ENCODE results near the gene SLC25A22.

Gene SLC25A22

DNA sequence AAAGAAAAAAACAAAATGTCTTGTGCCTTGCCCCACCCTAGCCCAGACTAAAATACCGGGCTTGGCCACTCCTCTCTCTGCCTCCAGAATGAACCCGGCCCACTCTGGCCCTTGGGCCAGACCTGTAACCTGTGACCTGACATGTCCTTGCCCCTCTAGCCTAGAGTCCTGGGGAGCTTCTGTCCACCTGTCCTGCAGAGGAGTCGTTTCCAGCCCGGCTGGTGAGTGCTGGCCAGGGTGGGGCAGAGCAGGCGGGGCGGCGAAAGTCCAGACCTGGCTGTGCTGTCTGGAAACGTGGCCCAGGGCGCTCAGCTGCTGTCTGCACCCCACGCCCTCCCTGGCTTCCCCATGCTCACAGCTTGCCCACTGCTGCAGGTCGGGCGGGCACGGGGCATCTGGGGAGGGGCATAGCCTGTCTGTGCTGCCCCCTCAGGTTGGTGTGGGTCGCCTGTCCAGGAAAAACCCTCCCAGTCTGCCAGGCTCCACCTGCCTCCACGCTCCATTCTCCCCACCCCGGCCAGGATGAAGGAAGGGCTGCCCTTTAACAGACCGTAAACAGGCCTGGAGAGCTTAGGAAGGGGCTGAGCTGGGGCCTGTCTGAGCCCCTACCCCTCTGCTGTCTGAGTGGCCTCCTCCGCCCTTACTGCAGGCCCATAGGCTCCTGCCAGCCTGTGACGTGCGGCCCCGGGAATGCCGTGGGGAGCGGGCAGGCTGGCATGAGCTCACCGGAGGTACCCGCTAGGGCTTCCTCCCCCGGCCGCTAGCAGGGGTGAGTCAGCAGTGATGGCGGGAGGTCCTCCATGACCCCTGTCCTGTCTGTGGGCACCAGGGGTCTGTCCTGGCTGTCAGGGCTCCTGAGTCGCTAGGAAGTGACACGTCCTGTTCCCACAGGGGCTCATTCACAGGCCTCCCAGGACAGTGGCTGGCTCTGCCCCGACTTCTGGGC, 36.6 kb upstream of the SLC25A22 start:
- no peak for DNase-seq (ENCODE audit: low read depth in 2 of 2, low spot score in 1 of 2)

DNA sequence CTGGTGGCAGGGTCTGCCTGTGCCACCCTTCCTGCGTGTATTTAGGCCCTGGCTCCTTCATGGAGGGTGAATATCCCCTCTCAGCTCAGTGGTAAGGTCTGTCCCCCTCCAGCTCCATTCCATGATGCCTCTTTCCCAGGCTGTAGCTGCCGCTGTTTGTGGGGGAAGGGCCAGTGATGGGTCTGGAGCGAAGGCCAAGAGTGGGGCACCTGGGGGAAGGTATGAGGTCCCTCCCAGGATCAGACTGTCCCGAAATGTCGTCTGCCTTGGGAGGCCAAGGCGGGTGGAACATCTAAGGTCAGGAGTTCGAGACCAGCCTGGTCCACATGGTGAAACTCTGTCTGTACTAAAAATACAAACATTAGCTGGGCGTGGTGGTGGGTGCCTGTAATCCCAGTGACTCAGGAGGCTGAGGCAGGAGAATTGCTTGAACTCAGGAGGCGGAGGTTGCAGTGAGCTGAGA, 35.8 kb upstream of the SLC25A22 start:
- DNase-seq (ENCODE audit: low read depth in 2 of 2, low spot score in 1 of 2), result no peak

DNA sequence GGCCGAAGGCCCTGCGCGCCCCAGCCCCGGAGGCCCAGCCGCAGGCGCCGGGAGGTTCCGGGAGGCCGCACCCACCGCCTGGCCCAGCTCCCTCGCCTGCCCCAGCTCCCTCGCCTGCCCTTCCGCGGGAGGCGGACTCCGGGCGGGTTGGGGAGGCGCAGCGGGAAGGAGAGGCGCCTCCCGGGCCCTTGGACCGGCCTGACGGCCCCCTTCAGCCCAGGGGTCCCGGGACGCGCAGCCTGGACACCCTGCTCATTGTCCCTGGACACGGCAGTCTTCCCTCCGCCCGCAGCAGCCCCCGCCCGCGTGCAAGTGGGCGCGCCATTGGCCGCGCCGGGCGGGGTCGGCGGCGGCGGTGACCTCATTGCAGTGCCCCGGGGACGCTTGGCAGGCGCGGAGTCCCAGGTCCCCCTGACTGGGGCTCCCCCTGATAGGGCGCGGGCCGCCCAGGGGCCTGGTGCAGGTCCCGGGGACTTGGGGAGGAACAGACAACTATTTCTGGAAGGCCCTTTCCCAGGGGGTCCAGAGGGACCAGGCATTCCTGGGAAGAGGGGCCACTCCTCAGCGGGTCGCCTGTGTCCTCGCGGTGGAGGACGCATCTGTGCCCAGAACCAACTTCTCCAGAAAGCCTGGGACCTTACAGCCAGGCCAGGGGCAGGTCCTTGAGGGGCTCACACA, 35.2 kb upstream of the SLC25A22 start:
- no peak for DNase-seq (ENCODE audit: low read depth in 2 of 2, low spot score in 1 of 2)

DNA sequence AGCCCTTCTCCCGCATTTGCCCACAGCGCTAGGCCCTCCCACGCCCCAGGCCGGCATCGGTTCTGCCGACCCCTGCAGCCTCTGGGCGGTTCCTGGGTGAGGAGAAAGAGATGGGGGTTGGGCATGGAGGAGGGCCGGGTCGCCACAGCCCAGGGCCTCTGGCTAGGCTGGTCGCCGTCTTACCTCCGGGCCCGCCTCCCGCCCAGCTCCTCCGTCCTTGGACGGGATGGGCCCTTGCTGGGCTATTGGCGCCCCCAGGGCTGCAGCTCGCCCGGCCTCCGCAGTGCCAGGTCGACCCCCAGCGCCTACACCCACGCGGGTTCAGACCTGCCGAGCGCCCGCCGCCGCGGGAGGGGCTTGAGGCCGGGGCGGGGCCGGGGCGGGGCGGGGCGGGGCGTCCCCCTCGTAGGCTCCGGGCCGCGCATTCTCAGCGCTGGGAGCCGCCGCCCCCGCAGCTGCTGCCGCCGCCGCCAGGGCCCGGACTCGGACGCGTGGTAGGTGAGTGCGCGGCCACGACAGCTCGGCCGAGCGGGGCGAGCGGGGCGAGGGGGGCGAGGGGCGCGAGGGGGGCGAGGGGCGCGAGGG, 34.5 kb upstream of the SLC25A22 start, which contains the start of gene CD151:
TSS of gene CD151 (plus strand) at position 424 of the 585 bp plus-strand sequence. CDS start 3,118 bp downstream, outside the sequence.
- no peak for DNase-seq (ENCODE audit: low read depth in 2 of 2, low spot score in 1 of 2)

DNA sequence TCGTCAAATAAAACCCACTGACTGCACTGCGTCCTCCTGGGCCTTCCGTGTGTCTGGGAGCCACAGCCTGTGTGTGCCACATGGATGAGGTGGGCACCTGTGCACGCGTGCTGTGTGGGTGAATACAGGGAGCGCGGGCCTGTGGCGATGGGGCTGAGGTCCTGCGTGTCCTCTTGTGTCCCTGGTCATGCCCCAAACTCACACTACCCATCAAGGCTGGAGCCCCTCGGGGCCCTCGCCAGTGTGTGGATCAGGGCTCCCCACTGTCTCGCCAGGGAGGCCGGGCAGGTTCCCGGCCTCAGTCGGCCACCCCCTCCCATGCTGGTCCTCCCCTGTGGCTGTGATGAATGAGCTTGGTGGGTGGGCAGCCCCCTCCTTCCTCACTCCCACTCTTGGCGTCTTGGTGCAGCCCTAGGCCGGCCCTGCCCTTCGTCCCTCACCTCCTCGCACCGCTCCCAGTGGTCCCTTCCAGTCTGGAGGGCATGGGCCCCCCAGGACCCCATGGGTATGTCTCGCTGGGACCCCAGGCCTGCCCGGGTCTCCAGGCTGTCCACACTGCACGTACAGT, 34.0 kb upstream of the SLC25A22 start:
- no peak for DNase-seq (ENCODE audit: low read depth in 2 of 2, low spot score in 1 of 2)

DNA sequence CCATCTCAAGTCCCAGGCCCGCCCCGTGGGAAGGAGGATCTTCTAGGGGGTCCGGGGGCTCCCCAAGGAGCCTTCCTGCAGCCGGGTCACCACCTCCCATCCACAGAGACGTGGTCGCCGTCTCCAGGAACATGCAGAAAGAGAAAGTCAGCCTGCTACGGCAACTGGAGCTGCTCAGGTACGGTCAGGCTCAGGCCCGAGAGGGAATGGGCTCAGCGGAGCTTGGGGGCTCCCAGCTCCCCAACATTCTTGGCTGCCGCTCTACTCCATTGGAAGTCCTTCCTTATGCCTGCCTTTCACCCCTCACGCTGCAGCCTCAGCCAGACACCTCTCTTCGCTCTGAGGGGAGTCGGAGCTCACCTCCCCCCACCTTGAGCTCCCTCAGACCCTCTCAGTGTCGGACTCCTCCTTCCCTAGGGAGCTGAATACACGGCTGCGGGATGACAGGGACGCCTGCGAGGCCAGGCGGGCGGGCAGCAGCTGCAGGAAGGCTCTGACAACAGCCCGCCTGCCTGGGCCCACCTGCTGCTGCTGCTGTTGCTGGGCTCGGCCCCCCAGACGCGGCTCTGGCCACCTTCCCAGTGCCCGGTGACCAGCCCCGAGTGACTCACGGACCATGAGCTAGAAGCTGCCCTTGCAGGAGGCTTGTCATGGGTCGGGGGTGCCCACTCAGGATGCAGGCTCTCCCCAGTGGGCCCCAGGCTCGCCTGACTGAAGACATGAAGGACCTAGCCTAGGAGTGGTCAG, 33.2 kb upstream of the SLC25A22 start:
- no peak for DNase-seq (ENCODE audit: low read depth in 2 of 2, low spot score in 1 of 2)

DNA sequence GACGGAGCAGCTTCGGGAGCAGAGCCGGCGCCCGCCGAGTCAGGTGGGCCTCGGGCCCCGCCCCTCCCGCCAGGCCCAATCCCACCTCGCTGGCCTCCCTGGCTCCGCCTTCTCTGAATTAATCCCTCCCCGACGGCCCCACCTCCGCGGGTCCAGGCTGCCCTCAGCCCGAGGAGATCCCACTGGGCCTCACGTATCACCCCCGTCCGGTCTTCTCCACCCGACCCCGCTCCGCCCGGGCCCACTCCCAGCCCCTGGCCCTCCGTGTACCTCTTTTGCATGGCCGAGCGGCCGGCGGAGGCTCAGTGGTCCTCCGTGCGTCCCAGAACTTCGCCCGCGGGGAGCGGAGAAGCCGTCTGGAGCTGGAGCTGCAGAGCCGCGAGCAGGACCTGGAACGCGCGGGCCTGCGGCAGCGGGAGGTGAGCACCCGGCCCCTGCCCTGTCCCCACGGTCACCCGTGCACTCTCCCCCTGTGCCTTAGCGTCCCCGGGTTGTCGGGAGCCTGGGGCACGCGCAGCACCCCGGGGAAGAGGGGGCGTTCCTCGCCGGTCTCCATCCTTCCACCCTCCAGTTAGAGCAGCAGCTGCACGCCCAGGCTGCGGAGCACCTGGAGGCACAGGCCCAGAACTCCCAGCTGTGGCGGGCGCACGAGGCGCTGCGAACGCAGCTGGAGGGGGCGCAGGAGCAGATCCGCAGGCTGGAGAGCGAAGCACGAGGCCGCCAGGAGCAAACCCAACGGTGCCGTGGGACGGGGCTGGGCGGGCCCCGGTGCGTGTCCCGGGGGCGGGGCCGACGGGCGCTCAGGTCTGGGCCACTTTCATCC, 32.4 kb upstream of the SLC25A22 start:
- DNase-seq (ENCODE audit: low read depth in 2 of 2, low spot score in 1 of 2), result no peak

DNA sequence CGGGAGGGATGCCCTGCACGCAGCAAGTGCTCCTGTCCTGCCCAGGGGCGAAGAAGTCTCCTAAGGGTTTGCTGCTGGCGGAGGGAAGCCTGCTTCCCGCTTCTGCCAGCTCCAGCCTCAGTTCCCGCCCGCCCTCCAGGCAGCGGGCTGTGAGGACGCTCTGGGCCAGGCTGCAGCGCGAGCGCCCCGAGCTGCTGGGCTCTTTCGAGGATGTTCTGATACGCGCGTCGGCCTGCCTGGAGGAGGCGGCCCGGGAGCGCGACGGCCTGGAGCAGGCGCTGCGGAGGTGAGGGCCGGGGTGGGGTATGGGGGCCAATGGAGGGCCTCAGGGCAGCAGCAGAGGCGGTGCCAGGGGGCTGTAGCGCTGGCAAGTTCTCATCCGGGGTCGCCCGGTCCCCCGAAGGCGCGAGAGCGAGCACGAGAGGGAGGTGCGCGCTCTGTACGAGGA, 31.8 kb upstream of the SLC25A22 start:
- DNase-seq (ENCODE audit: low read depth in 2 of 2, low spot score in 1 of 2), result no peak

DNA sequence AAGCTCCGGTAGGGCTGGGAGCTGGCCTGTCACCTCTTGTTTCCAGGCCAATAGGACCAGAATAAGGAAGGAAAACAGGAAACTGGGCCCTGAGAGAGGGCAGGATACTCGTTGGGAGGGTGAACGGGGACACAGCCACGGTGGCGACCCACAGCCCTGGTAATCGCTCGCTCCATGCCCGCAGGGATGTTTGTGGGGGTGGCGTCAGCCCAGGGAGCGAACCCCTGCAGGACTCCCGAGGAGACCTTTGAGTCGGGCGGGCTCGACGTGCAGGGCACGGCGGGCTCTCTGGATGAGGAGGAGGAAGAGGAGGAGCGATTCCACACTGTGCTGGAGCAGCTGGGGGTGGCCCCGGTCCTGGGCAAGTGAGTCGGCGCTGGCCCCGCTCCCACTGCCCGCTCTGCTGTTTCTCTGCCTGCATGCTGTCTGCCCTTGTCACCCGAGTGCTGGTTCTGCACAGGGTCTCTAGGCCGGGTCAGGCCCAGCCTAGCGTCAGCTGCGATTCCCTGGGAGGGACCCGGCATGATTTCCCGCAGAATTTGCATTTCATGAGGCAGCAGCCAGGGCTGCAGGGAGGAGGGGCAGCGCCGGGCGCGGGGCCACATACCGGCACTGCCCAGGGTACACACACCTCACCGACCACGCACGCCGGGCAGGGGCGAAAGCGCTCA, 31.2 kb upstream of the SLC25A22 start:
- no peak for DNase-seq (ENCODE audit: low read depth in 2 of 2, low spot score in 1 of 2)

DNA sequence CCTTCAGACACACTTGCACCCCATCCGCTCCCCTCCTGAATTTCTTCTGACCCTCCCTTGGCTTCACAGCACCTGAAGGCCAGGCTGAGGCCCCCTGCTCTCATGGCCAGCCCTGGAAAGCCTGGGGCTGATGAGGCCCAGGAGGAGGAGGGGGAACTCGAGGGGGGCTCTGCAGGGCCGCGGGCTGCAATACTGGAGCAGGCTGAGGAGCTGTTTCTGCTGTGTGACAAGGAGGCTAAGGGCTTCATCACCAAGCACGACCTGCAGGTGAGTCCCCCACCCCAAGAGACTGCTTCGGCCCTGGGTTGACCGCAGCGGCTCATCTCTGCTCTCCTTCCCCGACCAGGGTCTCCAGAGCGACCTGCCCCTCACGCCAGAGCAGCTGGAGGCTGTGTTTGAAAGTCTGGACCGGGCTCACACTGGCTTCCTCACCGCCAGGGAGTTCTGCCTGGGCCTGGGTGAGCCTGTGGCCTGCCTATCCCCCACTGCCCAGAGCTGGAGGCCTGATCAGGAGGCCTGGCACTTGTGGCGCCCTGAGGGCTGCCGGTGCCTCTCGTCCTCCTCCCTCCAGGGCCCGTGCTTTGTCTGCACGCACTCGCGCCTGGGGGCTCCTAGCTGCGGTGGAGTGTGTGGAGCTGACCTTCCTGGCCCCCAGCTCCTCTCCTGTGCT, 30.6 kb upstream of the SLC25A22 start:
- DNase-seq (ENCODE audit: low read depth in 2 of 2, low spot score in 1 of 2), result no peak

DNA sequence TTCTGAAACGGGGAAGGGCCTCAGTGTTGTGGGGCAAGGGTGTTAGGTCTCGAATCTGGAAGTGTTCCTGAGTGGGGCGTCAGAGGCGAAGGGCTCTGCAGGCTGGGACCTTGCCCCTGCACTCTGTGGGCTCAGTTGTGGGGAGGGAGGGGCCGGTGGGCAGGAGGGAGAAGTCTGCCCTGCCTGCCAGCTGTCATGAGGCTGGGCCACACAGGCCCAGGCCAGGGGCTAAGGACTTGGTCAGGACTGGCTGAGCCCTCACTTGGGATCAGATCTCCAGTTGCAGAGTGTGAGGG, 29.8 kb upstream of the SLC25A22 start, which contains the start of gene CRACR2B:
TSS of gene CRACR2B (plus strand) at position 23 of the 296 bp plus-strand sequence. CDS start 689 bp downstream, outside the sequence.
- no peak for DNase-seq (ENCODE audit: low read depth in 2 of 2, low spot score in 1 of 2)

DNA sequence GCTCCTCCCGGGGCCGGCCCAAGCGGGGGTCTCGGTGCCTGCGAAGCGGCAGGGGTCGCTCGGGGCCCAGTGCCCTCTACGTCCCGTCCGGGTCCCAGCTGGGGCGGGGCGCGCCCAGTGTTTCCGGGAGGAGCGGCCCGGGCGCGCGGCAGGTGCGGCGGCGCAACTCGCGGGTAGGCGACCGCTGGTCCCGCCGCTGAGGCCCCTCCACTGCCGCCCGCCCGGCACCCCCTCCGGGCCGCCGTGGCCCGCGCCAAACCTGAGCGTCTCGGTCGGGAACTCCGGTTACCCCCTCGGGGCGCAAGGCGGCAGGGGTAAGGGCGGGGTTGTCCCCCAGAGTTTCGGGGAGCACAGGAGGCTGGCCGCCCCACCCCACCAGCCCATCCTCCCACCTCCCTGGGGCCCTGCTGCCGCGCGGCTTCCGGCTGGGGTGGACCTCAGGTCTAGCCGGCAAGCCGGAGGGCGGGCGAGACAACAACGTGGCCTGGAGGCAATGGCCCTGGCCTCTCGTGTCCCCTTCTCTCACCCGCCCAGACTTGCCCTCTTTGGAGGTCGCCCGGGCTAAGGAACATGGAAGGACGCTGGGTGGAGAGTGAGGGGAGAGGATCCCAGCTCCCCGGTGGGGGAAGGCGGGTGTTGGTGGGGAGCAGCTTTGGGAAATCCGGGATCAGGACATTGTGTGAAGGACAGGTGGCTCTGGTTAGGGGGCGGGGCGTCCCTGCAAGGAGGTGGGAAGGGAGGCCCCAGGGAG, 29.2 kb upstream of the SLC25A22 start:
- DNase-seq (ENCODE audit: low read depth in 2 of 2, low spot score in 1 of 2), result no peak

DNA sequence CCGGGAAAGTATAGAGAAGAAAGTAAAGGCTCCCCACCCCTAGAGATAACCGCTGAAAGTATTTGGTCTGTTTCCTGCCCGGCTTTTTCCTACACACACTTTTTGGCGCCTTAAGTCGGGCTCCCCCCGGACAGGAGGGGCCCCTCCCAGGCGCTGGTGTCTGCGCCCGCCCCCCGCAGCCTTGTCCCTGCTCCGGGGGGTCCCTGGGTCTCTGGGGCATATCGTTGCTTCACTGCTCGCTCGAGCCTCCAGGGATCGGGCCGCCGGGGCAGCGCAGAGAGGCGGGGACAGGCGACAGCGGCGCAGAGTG, 28.7 kb upstream of the SLC25A22 start:
- no peak for DNase-seq (ENCODE audit: low read depth in 2 of 2, low spot score in 1 of 2)

DNA sequence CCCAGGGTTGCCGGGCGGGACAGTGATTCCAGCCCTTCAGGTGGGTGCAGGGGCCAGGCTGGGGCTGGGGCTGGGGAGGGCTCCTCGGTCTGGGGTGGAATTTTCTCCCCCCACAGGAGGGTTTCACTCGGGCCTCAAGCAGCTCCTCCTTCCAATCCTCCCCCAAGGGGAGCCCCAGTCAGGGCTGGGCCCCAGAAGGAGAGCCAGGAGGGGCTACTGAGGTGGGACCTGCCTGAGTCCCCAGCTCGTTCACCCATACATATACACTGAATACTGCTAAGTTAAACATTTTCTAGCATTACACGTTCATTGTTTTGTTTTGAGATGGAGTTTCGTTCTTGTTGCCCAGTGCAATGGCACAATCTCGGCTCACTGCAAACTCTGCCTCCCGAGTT, 28.1 kb upstream of the SLC25A22 start:
- no peak for DNase-seq (ENCODE audit: low read depth in 2 of 2, low spot score in 1 of 2)

DNA sequence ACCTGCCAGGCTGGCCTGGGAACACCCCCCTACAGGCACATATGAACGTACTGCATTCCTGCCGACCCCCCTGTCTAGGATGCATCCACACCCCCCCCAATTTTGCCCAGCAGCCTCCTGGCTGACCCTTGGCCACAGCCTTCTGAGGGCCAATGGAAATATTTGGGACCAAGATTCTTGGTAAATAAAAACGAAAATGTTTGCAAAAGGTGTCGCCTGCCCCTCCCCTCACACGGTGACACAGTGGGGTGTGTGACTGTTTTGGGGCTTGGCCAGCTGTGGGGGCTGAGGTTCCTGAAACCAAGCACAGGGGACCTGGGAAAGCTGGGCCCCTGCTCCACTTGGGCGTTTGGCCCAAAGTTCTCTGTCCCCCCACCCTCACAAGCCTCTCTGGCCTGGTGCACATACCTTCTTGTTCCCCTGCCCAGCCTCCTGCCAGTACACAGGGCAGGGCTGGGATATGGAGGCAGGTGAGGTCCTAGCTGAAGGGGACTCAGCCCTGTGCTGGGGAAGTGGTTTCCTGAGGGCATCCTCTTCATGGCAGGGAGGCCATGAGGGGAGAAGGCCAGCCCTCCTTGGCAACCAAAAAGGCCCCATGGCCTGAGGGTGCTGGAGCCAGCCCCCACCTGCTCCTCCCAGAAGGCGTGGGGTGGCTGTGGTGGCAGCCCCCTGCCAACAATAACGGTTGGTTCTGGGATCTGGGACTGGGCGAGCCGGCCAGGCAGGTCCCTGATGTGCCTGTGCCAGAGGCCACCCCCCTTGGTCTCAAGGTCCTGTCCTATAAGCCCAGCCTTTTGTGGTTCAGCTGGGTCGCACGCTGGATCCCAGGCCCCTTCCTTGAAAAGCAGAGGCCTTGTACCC, 27.5 kb upstream of the SLC25A22 start:
- no peak for DNase-seq (ENCODE audit: low read depth in 2 of 2, low spot score in 1 of 2)

DNA sequence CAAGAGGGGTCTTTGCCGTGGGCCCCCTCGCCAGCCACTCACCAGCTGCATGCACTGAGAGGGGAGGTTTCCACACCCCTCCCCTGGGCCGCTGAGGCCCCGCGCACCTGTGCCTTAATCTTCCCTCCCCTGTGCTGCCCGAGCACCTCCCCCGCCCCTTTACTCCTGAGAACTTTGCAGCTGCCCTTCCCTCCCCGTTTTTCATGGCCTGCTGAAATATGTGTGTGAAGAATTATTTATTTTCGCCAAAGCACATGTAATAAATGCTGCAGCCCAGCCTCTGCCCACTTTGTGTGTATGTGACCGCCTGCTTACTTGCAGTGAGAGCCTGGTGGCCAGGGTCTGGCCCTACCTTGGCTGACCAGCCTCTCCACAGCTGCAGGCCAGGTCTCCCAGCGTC, 26.9 kb upstream of the SLC25A22 start:
- DNase-seq (ENCODE audit: low read depth in 2 of 2, low spot score in 1 of 2), result no peak

DNA sequence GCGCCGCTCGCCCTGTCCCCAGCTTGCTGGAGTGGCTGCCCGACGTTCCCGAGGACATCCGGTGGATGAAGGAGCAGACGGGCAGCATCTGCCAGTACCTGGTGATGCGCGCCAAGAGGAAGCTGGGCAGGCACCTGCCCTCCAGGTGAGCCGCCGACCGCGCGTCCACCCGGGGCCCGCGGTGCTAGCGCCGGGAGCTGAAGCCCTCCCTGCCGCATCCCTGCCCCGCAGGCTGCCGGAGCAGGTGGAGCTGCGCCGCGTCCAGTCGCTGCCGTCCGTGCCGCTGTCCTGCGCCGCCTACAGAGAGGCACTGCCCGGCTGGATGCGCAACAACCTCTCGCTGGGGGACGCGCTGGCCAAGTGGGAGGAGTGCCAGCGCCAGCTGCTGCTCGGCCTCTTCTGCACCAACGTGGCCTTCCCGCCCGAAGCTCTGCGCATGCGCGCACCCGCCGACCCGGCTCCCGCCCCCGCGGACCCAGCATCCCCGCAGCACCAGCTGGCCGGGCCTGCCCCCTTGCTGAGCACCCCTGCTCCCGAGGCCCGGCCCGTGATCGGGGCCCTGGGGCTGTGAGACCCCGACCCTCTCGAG, 26.3 kb upstream of the SLC25A22 start:
- no peak for DNase-seq (ENCODE audit: low read depth in 2 of 2, low spot score in 1 of 2)

Data from stimulated activated CD8-positive, alpha-beta memory T cell treated with anti-CD3 and anti-CD28 coated beads, Interleukin-4, amount 100 ng/mL, for 4 hours (primary cell).